HCT116 (cell line): Measurements from ENCODE around the gene RAB31. TPM values are rescaled to one million over a fixed set of nuclear protein-coding genes. Genes with fewer than 3 reads are reported as not detected.

Experiments used
- ATAC-seq: fragments of 200-7000 bp; cut with Tn5 transposase; 2 replicates; pipeline ENCODE4 v1.9.1; 2020; ENCODE audit warnings: mild to moderate bottlenecking, moderate library complexity
- BruUV-seq: library from RNA; stranded (reverse); fragments of 400-500 nt; replicated peaks from 2 replicates; lab custom pipeline; 2021; lab: Mats Ljungman, UMichigan
- CTCF ChIA-PET: fragments of 300-600 bp; sonication (Branson Sonifier 250); formaldehyde crosslinking; loops from one replicate; lab custom pipeline; 2021; ENCODE audit warnings: antibody characterized with exemption; lab: Charles Lee
- POLR2A ChIA-PET: fragments of 300-600, 350-600 bp; sonication (Branson Sonifier 250); formaldehyde crosslinking; loops from one replicate; lab custom pipeline; 2021; ENCODE audit warnings: antibody characterized with exemption; lab: Charles Lee
- RAD21 ChIA-PET, 2 experiments: fragments of 300-600 bp; sonication (Branson Sonifier 250); formaldehyde crosslinking; loops; one replicate each; lab custom pipeline; 2023; ENCODE audit warnings: low total read pairs in 2 of 2; ENCODE audit not compliant: uncharacterized antibody in 2 of 2, unreplicated experiment in 2 of 2, low non-redundant PET in 1 of 2; lab: Charles Lee
- DNase-seq: peaks from one replicate; pipeline ENCODE4 v3.0.0-alpha.2; 2010; ENCODE audit warnings: low read depth, low spot score
- H2AFZ ChIP-seq: fragments of 200-600 bp; shearing (Covaris generic), sonication (generic); 2 replicates; pipeline ENCODE4 v1.6.1; 2017; ENCODE audit warnings: low read depth, mixed run types, mixed read lengths, antibody characterized with exemption, low read length; ENCODE audit not compliant: poor library complexity, severe bottlenecking
- H3K27ac ChIP-seq: 2 replicates; pipeline ENCODE4 v1.5.1; 2012; ENCODE audit warnings: low read depth, low read length
- H3K27me3 ChIP-seq: fragments of 200-600 bp; sonication (generic); 2 replicates; pipeline ENCODE4 v1.6.1; 2016; ENCODE audit warnings: mixed run types, low read length, mixed read lengths; ENCODE audit not compliant: insufficient read depth
- H3K36me3 ChIP-seq, 2 experiments: fragments of 200-500 bp in 1 of 2; fragments of 200-600 bp in 1 of 2; sonication (Bioruptor generic) in 1 of 2; sonication (generic) in 1 of 2; 2 replicates each; pipeline versions ENCODE4 v1.5.1 to v1.6.1; 2014 to 2016; ENCODE audit warnings: low read length in 2 of 2, inconsistent platforms in 1 of 2, mixed read lengths in 1 of 2, mixed run types in 1 of 2; ENCODE audit not compliant: insufficient read depth in 2 of 2, control insufficient read depth in 1 of 2
- H3K4me1 ChIP-seq, 2 experiments: fragments of 200-600 bp in 1 of 2; sonication (generic) in 1 of 2; 2 replicates each; pipeline versions ENCODE4 v1.5.1 to v1.6.1; 2012 to 2017; ENCODE audit warnings: low read length in 2 of 2, inconsistent platforms in 1 of 2, mild to moderate bottlenecking in 1 of 2, mixed read lengths in 1 of 2, mixed run types in 1 of 2, moderate library complexity in 1 of 2; ENCODE audit not compliant: insufficient read depth in 2 of 2, control insufficient read depth in 1 of 2
- H3K4me2 ChIP-seq: fragments of 200-600 bp; sonication (generic); 2 replicates; pipeline ENCODE4 v1.6.1; 2017; ENCODE audit warnings: mixed run types, low read length, mixed read lengths
- H3K4me3 ChIP-seq, 2 experiments: fragments of 200-600 bp in 1 of 2; sonication (generic) in 1 of 2; replicated peaks in 1 of 2; 2 replicates each; pipeline ENCODE4 v1.5.1; 2011 to 2016; ENCODE audit warnings: low read length in 2 of 2, control low read depth in 1 of 2, low read depth in 1 of 2, mild to moderate bottlenecking in 1 of 2, mixed read lengths in 1 of 2, mixed run types in 1 of 2
- H3K79me2 ChIP-seq: fragments of 200-600 bp; sonication (generic); 2 replicates; pipeline ENCODE4 v1.6.1; 2017; ENCODE audit warnings: mild to moderate bottlenecking, mixed run types, low read length, moderate library complexity, mixed read lengths; ENCODE audit not compliant: insufficient read depth
- H3K9ac ChIP-seq: fragments of 200-600 bp; sonication (generic); 2 replicates; pipeline ENCODE4 v1.6.1; 2016; ENCODE audit warnings: low read length, mixed read lengths
- H3K9me2 ChIP-seq: fragments of 200-600 bp; sonication (generic), shearing (Covaris generic); 2 replicates; pipeline ENCODE4 v1.6.1; 2017; ENCODE audit warnings: mixed run types, mild to moderate bottlenecking, moderate library complexity; ENCODE audit not compliant: insufficient read depth
- H3K9me3 ChIP-seq, 2 experiments: fragments of 200-500 bp in 1 of 2; fragments of 200-600 bp in 1 of 2; sonication (Bioruptor generic) in 1 of 2; sonication (generic) in 1 of 2; 2 replicates each; pipeline ENCODE4 v1.6.1; 2014 to 2017; ENCODE audit warnings: low read length in 2 of 2, mixed read lengths in 2 of 2, inconsistent platforms in 1 of 2, low read depth in 1 of 2, mild to moderate bottlenecking in 1 of 2, mixed run types in 1 of 2, moderate library complexity in 1 of 2; ENCODE audit not compliant: control insufficient read depth in 1 of 2, insufficient read depth in 1 of 2
- H4K20me1 ChIP-seq: fragments of 200-600 bp; sonication (generic), shearing (Covaris generic); 2 replicates; pipeline ENCODE4 v1.6.1; 2017; ENCODE audit warnings: mixed run types, mild to moderate bottlenecking, moderate library complexity; ENCODE audit not compliant: insufficient read depth
- CTCF ChIP-seq, 3 experiments: fragments of 200-600 bp in 1 of 3; sonication (generic) in 1 of 3; IDR thresholded peaks in 2 of 3; conservative IDR thresholded peaks in 1 of 3; 2 replicates each; pipeline ENCODE4 v1.5.1; 2012 to 2017; ENCODE audit warnings: low read depth in 2 of 3, low read length in 2 of 3, antibody characterized with exemption in 1 of 3, borderline replicate concordance in 1 of 3, control low read depth in 1 of 3, mild to moderate bottlenecking in 1 of 3, mixed read lengths in 1 of 3, mixed run types in 1 of 3, moderate library complexity in 1 of 3; ENCODE audit not compliant: insufficient read depth in 1 of 3
- EZH2phosphoT487 ChIP-seq: fragments of 200-600 bp; IDR thresholded peaks from 2 replicates; pipeline ENCODE4 v1.6.1; 2018; ENCODE audit warnings: antibody characterized with exemption, borderline replicate concordance
- intact Hi-C: fragments of 100-400 bp; cut with micrococcal nuclease; formaldehyde crosslinking; loops from 2 replicates; pipeline ENCODE4 v1.10.0; 2022
- total RNA-seq: library from RNA; stranded (reverse); gene quantifications from one replicate; pipeline ENCODE4 v1.2.1, GENCODE V29; 2021; ENCODE audit not compliant: unreplicated experiment
- TF ChIP-seq, protein P1 (sequence below): IDR thresholded peaks from 2 replicates; pipeline ENCODE4 v1.6.1; 2012; ENCODE audit warnings: low read depth

Gene RAB31
- total RNA-seq, 1 experiment from 2014 or later, result 46.9 TPM

GRCh38 chr18:9760641-9761040 lies 52.5 kb downstream of the RAB31 start:
- no peaks in the 10 kb centered on the region for H3K36me3 ChIP-seq
- H3K9me3 ChIP-seq, result no peaks in the 10 kb centered on the region
- intact Hi-C loops, result no loop called here
- H4K20me1 ChIP-seq, result no peaks in the 10 kb centered on the region
- no peaks in the 10 kb centered on the region for H3K9me2 ChIP-seq
- H2AFZ ChIP-seq, result no peak overlapping the region
- no TSS peak for BruUV-seq
- no peak overlapping the region for H3K4me3 ChIP-seq
- no peak overlapping the region for H3K27ac ChIP-seq
- POLR2A ChIA-PET, result no interaction called here
- DNase-seq, result no peak
- CTCF ChIA-PET, result no interaction called here
- RAD21 ChIA-PET, result no interaction called here
- no peaks in the 10 kb centered on the region for H3K79me2 ChIP-seq
- TF ChIP-seq EZH2phosphoT487 (no peak), CTCF (IDR thresholded peaks at IDR 0.05 in 2 of 3, conservative IDR thresholded peaks at IDR 0.05 in 1 of 3; ENCODE audit: borderline replicate concordance in 1 of 3, insufficient read depth in 1 of 3, low read depth in 2 of 3, low read length in 2 of 3) (no peak)
- TF ChIP-seq, protein P1, sequence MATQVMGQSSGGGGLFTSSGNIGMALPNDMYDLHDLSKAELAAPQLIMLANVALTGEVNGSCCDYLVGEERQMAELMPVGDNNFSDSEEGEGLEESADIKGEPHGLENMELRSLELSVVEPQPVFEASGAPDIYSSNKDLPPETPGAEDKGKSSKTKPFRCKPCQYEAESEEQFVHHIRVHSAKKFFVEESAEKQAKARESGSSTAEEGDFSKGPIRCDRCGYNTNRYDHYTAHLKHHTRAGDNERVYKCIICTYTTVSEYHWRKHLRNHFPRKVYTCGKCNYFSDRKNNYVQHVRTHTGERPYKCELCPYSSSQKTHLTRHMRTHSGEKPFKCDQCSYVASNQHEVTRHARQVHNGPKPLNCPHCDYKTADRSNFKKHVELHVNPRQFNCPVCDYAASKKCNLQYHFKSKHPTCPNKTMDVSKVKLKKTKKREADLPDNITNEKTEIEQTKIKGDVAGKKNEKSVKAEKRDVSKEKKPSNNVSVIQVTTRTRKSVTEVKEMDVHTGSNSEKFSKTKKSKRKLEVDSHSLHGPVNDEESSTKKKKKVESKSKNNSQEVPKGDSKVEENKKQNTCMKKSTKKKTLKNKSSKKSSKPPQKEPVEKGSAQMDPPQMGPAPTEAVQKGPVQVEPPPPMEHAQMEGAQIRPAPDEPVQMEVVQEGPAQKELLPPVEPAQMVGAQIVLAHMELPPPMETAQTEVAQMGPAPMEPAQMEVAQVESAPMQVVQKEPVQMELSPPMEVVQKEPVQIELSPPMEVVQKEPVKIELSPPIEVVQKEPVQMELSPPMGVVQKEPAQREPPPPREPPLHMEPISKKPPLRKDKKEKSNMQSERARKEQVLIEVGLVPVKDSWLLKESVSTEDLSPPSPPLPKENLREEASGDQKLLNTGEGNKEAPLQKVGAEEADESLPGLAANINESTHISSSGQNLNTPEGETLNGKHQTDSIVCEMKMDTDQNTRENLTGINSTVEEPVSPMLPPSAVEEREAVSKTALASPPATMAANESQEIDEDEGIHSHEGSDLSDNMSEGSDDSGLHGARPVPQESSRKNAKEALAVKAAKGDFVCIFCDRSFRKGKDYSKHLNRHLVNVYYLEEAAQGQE, result no peak
- TF ChIP-seq, all 23 proteins: peak for 0
- Histone ChIP-seq H3K4me1 (no peaks in the 10 kb centered on the region), H3K4me2 (no peak overlapping the region), H3K27me3 (no peaks in the 10 kb centered on the region), H3K9ac (no peak overlapping the region)
- no peak for ATAC-seq
